Kasumi-1 (cell line): ENCODE measurements around the gene STC2.

Source experiments
- DNase-seq, 2 experiments: peaks; one replicate each; lab custom pipeline; 2025; lab: John Stamatoyannopoulos, UW

The STC2 gene

GRCh38 chr5:173329491-173330337 is 1.5 kb upstream of the STC2 start:
- DNase-seq: peak; percentile 42 to 61

- DNase-seq: peak in 1 of 2 experiments; percentile 61
Measured at GRCh38 chr5:173328844-173329490, 753 bp upstream of the STC2 start.

GRCh38 chr5:173327084-173327947 is 898 bp downstream of the STC2 start:
- DNase-seq: peak; percentile 17 to 31

GRCh38 chr5:173326501-173326960 is 1.7 kb downstream of the STC2 start:
- peak in 1 of 2 experiments; percentile 38 for DNase-seq

GRCh38 chr5:173325091-173325698 is 3.0 kb downstream of the STC2 start:
- no peak for DNase-seq

GRCh38 chr5:173324115-173325001 is 3.9 kb downstream of the STC2 start:
- no peak for DNase-seq

- no peak for DNase-seq
Measured at GRCh38 chr5:173323799-173324114, 4.5 kb downstream of the STC2 start.

GRCh38 chr5:173323106-173323798 is 5.0 kb downstream of the STC2 start:
- DNase-seq: no peak

GRCh38 chr5:173321886-173322285 is 6.3 kb downstream of the STC2 start:
- no peak for DNase-seq

- no peak for DNase-seq
Measured at GRCh38 chr5:173320259-173320658, 8.0 kb downstream of the STC2 start.

- DNase-seq: no peak
Measured at GRCh38 chr5:173319646-173320045, 8.6 kb downstream of the STC2 start.

- DNase-seq: no peak
Measured at GRCh38 chr5:173318881-173319620, 9.2 kb downstream of the STC2 start.

- no peak for DNase-seq
Measured at GRCh38 chr5:173318330-173318729, 9.9 kb downstream of the STC2 start.

GRCh38 chr5:173317852-173318251 is 10.4 kb downstream of the STC2 start:
- no peak for DNase-seq

- no peak for DNase-seq
Measured at GRCh38 chr5:173317091-173317730, 11.0 kb downstream of the STC2 start.

- DNase-seq: no peak
Measured at GRCh38 chr5:173316339-173317020, 11.7 kb downstream of the STC2 start.

GRCh38 chr5:173315495-173316338 is 12.5 kb downstream of the STC2 start:
- DNase-seq: no peak
